NCI-H748 treated with DMSO at 0.1 percent for 48 hours (cell line): ENCODE measurements around the gene DCBLD2.

ENCODE experiments used
- DNase-seq: peaks from one replicate; lab custom pipeline; 2025; lab: John Stamatoyannopoulos, UW

Gene DCBLD2

DNA sequence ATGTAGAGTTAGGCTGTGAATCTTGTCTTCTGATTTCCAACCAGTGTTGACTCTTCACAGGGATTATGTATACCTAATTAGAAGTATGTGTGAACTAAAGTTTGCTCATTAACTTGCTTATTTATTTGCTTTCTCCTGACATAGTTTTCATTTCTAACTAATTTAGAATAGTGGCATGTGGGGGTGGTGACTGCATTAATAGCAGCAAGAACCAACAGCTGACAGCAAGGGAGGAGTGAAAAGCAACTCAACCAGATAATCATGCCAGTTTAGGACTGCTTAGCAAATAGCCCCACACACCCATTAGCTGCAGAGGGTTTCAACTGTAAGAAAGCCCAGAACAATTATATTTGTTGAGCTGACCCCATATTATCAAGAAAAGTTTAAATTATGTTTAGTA, 134.6 kb downstream of the DCBLD2 start:
- DNase-seq, result no peak

DNA sequence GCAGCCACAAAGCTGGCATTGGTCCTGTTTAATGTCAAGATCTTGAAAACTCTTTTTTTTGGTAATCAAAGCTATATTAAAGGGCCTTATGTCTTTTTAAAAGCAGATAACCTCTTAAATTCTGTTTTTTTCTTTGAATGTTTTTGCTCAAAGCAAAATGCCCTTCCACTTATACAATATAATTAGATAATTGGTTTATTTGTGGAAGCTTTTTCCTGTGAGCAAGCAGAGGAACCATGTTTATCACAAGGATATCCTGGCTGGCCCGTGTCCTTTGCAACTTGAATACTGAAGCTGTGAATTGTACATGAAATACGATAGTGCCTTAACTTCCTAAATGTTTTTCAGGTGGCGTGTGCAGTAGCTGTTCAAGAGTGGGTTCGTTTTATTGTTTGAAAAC, 135.8 kb downstream of the DCBLD2 start:
- no peak for DNase-seq

DNA sequence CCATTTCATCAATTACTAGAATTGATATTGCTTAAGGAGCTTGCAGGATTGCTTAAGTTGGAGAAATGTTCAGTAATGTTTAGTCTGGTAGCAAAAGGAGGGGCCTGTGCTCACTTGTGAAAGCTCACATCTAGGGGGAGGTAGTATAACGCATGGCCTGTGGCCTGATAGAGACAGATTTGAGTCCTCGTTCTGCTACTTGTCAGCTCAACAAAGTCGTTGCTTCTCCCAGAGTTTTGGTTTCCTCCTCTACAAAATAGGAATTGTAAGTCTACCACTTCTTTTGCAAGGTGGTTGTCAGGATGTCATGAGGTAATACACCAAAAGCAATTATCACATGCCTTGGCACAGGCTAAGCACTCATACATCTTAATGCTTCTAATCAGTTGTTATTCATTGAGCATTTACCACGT, 137.0 kb downstream of the DCBLD2 start:
- no peak for DNase-seq

DNA sequence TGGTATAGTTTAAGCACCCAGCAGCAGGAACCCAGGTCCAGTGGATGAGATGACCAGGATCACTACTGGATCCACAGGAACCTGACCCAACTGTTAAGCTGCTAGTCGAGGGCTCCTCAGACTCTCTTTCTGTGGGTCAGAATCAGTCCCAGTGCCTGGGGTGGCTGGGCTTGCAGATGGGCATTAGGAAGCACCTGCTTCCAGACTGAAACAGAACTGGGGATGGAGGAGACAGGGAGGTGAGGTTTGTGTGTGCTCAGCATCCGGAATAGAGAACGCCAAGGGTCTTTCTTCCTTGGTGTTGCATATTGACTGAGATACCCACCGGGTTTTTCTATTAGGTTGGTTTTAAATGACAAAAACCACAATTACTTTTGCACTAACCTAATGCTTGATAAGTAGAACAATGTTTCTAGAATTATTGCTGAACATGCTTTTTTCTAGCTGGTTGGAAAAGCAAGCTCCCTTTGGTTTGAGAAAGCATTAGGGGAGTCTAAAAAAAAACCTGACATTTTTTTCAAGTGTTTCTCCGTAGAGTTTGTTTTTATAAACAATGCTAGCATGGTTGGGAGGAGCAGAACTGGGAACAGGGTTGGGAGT, 137.6 kb downstream of the DCBLD2 start:
- DNase-seq, result no peak

DNA sequence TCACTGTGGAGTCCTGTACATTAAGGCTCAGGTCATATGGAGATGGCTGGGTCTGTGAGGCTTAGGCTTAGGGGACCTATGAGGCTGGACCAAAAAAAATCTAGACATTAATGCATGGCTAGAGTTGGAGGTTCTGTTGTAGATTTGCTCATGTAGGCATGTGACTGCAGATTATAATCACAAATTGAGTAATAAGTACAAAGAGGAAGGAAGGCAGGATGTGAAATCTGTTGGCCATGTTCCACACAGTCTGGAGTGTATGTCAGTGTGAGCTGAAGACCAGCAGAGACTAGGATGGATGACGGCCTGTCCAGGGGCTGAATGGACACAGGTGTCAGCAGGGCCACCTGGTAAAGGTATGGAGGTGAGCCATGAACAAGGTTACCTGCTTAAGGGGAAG, 138.4 kb downstream of the DCBLD2 start, which contains the start of gene ST3GAL6:
ST3GAL6 (plus strand) TSS at position 265 of the 400 bp plus-strand sequence. CDS start 5,101 bp downstream, outside the sequence.
- DNase-seq, result no peak

DNA sequence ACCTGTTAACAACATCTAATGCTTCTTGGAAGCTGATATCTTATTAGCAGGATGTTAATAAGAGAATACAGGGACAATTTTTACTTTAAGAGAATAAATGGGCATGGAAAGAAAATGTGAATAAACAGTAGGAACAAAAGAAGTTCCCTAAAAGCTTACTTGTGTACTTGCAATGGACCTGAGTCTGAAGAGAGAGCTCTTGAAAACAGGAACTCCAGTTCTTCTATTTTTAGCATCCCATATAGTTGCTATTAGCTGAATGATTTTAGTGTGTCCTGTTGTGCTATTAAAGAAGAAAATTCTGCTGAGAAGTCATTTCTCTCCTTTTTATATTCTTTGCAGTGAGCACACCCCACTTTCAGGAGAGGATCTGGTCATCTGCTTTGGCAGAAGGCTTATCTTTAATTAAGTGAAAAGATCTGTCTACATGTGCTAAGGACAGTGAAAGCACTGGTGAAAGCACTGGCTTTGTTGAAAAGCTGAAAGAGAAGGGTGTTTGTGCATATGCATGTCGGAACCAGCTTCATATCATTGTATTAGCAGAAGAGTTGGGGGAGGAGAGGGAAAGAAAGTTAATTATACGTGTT, 139.8 kb downstream of the DCBLD2 start:
- DNase-seq, result no peak

DNA sequence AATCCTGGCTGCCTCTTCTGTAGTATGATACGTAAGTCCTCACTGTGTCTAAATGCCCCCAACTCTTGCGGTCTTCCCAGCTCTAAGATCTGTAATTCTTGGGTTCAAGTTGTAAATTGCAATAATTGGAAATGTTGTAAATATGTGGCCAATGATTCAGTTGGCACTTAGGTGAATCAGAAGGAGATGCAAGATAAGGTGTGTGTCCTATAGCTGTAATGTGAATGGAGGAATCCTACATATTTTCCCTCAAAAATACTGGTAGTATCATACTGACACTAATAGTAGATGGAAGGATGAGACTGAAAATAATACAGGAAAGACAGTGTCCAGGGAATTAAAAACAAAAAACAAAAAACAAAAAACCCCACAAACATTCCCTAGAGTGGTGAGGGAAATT, 141.9 kb downstream of the DCBLD2 start:
- DNase-seq, result no peak

DNA sequence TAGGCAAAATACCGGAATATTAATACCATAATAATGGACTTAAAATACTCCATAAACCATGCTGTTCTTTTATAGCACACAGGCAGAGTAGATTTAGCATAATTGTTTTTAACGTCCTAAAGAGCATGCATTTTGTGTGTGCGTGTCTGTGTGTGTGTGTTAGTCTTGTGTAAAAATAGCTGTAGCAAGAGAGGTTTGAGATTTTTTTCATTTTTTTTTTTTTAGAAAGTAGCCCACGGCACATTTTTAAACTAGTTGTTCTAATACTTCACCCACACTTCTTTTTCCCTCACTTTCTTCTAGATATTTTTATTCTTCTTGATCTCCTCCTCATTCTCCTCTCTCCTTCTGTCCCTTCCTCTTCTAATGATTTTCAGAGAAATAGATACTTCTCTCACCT, 145.9 kb downstream of the DCBLD2 start:
- no peak for DNase-seq

DNA sequence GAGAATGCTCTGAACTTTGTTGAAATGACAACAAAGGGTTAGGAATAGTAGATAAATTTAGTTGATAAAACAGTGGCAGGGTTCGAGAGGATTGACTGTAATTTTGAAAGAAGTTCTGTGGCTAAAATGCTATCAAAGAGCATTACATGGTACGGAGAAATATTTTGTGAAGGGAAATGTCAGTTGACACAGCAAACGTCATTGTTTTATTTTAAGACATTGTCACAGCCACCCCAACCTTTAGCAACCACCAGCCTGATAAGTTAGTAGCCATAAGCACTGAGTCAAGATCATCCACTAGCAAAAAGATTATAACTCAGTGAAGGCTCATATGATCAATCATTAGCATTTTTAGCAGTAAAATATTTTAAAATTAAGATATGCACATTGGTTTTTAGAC, 147.0 kb downstream of the DCBLD2 start:
- DNase-seq, result no peak

DNA sequence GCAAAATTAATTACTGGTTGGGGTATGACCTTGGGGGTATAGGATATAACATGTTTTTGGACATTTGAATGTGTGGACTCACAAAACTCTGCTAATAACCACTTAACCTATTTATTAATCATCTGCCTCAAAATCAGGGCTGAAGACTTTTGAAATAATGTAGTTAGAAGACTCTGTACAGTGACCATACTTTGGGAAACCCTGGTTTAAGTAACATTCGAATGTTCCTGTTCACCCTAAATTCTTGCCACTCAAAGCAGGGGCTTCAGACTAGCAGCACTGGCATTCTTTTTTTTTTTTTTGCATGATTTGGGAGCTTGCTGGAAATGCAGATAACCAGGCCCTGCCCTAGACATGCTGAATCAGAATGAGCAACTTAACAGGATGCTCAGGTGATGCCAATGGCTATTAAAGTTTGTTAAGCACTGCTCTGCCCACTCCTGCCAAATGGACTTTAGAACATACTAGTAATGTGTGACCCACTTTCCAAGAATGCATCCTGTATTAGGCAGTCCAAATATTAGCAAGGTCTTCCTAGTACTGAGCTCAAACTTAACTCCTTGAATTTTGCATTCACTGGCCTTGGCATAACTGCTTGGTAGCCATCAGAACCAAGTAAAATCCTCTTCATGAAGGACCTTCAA, 151.1 kb downstream of the DCBLD2 start:
- DNase-seq, result no peak

DNA sequence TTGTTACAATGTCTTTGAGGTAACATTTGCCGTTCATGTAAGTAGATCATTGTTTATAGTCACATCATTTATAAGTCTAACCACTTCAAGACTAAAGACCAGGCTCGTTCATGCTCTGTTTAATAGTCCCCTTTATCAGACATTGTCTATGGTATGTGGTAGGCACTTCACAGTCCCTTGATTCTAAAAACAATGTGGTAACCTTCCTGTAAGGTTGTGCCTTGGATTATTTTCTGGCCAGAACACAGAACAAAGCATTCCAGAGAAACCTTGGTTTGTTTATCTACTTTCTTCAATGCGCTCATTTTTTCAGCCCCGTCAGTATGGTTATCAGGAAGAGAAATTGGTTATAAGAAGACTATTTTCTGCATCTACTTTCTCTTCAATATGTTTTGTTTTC, 154.6 kb downstream of the DCBLD2 start:
- no peak for DNase-seq

DNA sequence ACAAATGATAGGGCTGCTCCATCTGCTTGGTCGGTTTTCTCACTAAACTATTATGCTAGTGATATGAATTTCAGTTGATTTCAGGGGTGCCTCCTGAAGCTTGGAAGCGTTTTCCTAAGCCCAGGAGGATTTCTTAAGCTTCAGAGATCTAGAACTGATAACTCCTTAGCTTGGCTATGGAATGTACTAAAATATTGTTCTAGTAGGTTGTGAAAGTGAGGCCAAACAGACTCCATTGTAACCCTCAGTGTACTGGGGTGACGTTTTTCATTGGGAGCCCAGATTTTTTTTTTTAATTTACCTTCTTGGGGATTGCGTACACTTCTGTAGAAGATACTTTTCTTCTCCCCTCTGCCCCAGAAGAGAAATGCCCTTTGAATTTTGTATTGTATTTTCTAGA, 155.4 kb downstream of the DCBLD2 start:
- DNase-seq, result no peak
